ENCODE measurements around the gene TECR.
"Not testable (repeated sequence)": the region's sequence is repeated elsewhere in the genome, so short reads cannot be mapped to it uniquely, and the experiment has no call there.

Gene TECR

GRCh38 chr19:14536926-14537692 is 7.7 kb downstream of the TECR start:
- Mint-ChIP-seq H3K4me3 (no peak overlapping the region), H3K36me3 (peaks cover 17% of the 10 kb centered on the region), H3K4me1 (peaks cover 33% of the 10 kb centered on the region), H3K27ac (no peak overlapping the region), H3K9me3 (no peaks in the 10 kb centered on the region), H3K27me3 (no peaks in the 10 kb centered on the region)
- CTCF ChIA-PET, result interaction anchor here (3.4 kb wide), 1 partner anchor 19 kb away, joined by 11 read pairs; no protein-coding TSS in a partner anchor
- DNase-seq, result peak; percentile 71

GRCh38 chr19:14540741-14541525 is 11.5 kb downstream of the TECR start:
- CTCF ChIA-PET, result interaction anchor here (1.4 kb wide), 1 partner anchor 10 kb away, joined by 5 read pairs; no protein-coding TSS in a partner anchor
- Mint-ChIP-seq H3K9me3 (no peaks in the 10 kb centered on the region), H3K4me3 (no peak overlapping the region), H3K27ac (no peak overlapping the region), H3K36me3 (peaks cover 8% of the 10 kb centered on the region), H3K4me1 (peaks cover 22% of the 10 kb centered on the region), H3K27me3 (no peaks in the 10 kb centered on the region)
- DNase-seq, result no peak

- H3K36me3 Mint-ChIP-seq, H3K4me3 Mint-ChIP-seq, CTCF ChIA-PET, H3K27ac Mint-ChIP-seq, H3K27me3 Mint-ChIP-seq, DNase-seq, H3K9me3 Mint-ChIP-seq: not testable (repeated sequence)
- H3K4me1 Mint-ChIP-seq, result peaks cover 14% of the 10 kb centered on the region
Observed at GRCh38 chr19:14541979-14542378, 12.6 kb downstream of the TECR start.

GRCh38 chr19:14542711-14543328 is 13.4 kb downstream of the TECR start:
- DNase-seq, result no peak
- Mint-ChIP-seq H3K36me3 (peaks cover 8% of the 10 kb centered on the region), H3K27ac (no peak overlapping the region), H3K9me3 (no peaks in the 10 kb centered on the region), H3K27me3 (no peaks in the 10 kb centered on the region), H3K4me1 (peaks cover 9% of the 10 kb centered on the region), H3K4me3 (no peak overlapping the region)
- CTCF ChIA-PET, result no interaction called here

GRCh38 chr19:14544047-14544446 is 14.7 kb downstream of the TECR start:
- CTCF ChIA-PET, result no interaction called here
- peaks cover 7% of the 10 kb centered on the region for H3K4me1 Mint-ChIP-seq
- H3K27ac Mint-ChIP-seq, result no peak overlapping the region
- peaks cover 14% of the 10 kb centered on the region for H3K36me3 Mint-ChIP-seq
- DNase-seq, result no peak
- H3K4me3 Mint-ChIP-seq, result no peak overlapping the region
- H3K27me3 Mint-ChIP-seq, result no peaks in the 10 kb centered on the region
- no peaks in the 10 kb centered on the region for H3K9me3 Mint-ChIP-seq

GRCh38 chr19:14544977-14545715 is 15.8 kb downstream of the TECR start:
- no peak for DNase-seq
- H3K27me3 Mint-ChIP-seq, result no peaks in the 10 kb centered on the region
- H3K9me3 Mint-ChIP-seq, result no peaks in the 10 kb centered on the region
- CTCF ChIA-PET, result interaction anchor here (0.6 to 0.8 kb wide), 2 partner anchors 12 to 56 kb away, joined by 3 to 5 read pairs; no protein-coding TSS in a partner anchor
- H3K4me3 Mint-ChIP-seq, result no peak overlapping the region
- no peak overlapping the region for H3K27ac Mint-ChIP-seq
- peaks cover 7% of the 10 kb centered on the region for H3K4me1 Mint-ChIP-seq
- H3K36me3 Mint-ChIP-seq, result peaks cover 19% of the 10 kb centered on the region

GRCh38 chr19:14545716-14546082 is 16.3 kb downstream of the TECR start:
- CTCF ChIA-PET, result interaction anchor here (0.6 kb wide), 2 partner anchors 36 to 57 kb away, joined by 3 to 5 read pairs; no protein-coding TSS in a partner anchor
- Mint-ChIP-seq H3K4me3 (no peak overlapping the region), H3K4me1 (peaks cover 10% of the 10 kb centered on the region), H3K27ac (no peak overlapping the region), H3K9me3 (no peaks in the 10 kb centered on the region), H3K27me3 (no peaks in the 10 kb centered on the region), H3K36me3 (peaks cover 21% of the 10 kb centered on the region)
- no peak for DNase-seq

- H3K9me3 Mint-ChIP-seq, result no peaks in the 10 kb centered on the region
- H3K36me3 Mint-ChIP-seq, result peaks cover 20% of the 10 kb centered on the region
- H3K4me3 Mint-ChIP-seq, result no peak overlapping the region
- peak overlapping the region; percentile 86 for H3K27ac Mint-ChIP-seq
- DNase-seq, result no peak
- peaks cover 30% of the 10 kb centered on the region for H3K4me1 Mint-ChIP-seq
- CTCF ChIA-PET, result interaction anchor here (1.2 to 2.0 kb wide), 4 partner anchors 9 to 45 kb away, joined by 4 to 6 read pairs (median 4); no protein-coding TSS in a partner anchor
- no peaks in the 10 kb centered on the region for H3K27me3 Mint-ChIP-seq
Observed at GRCh38 chr19:14550201-14550754, 20.9 kb downstream of the TECR start.

GRCh38 chr19:14551134-14552005 is 22.0 kb downstream of the TECR start:
- peak; percentile 90 for DNase-seq
- H3K27ac Mint-ChIP-seq, result peak overlapping the region; percentile 86
- H3K4me3 Mint-ChIP-seq, H3K27me3 Mint-ChIP-seq, H3K9me3 Mint-ChIP-seq: not testable (repeated sequence)
- H3K4me1 Mint-ChIP-seq, result peaks cover 37% of the 10 kb centered on the region
- peaks cover 20% of the 10 kb centered on the region for H3K36me3 Mint-ChIP-seq
- CTCF ChIA-PET, result interaction anchor here (0.9 to 2.0 kb wide), 5 partner anchors 11 to 140 kb away, joined by 3 to 8 read pairs (median 5); no protein-coding TSS in a partner anchor

- not testable (repeated sequence) for DNase-seq, H3K9me3 Mint-ChIP-seq, H3K27me3 Mint-ChIP-seq, H3K4me3 Mint-ChIP-seq
- Mint-ChIP-seq H3K36me3 (peaks cover 20% of the 10 kb centered on the region), H3K27ac (peak overlapping the region; percentile 86), H3K4me1 (peaks cover 42% of the 10 kb centered on the region)
- CTCF ChIA-PET, result interaction anchor here (0.9 to 2.0 kb wide), 3 partner anchors 46 to 139 kb away, joined by 3 to 8 read pairs (median 6); no protein-coding TSS in a partner anchor
Observed at GRCh38 chr19:14552006-14552360, 22.6 kb downstream of the TECR start.

- Mint-ChIP-seq H3K9me3 (no peaks in the 10 kb centered on the region), H3K27ac (no peak overlapping the region), H3K4me3 (no peak overlapping the region), H3K4me1 (peaks cover 42% of the 10 kb centered on the region), H3K27me3 (no peaks in the 10 kb centered on the region), H3K36me3 (peaks cover 18% of the 10 kb centered on the region)
- no peak for DNase-seq
- CTCF ChIA-PET, result interaction anchor here (1.0 to 4.9 kb wide), 2 partner anchors 14 to 48 kb away, joined by 3 to 30 read pairs; no protein-coding TSS in a partner anchor
Observed at GRCh38 chr19:14553042-14553938, 23.9 kb downstream of the TECR start.

- CTCF ChIA-PET, result interaction anchor here (1.0 to 4.9 kb wide), 3 partner anchors 15 to 132 kb away, joined by 3 to 30 read pairs (median 4); no protein-coding TSS in a partner anchor
- Mint-ChIP-seq H3K4me3 (no peak overlapping the region), H3K36me3 (peaks cover 12% of the 10 kb centered on the region), H3K4me1 (peaks cover 42% of the 10 kb centered on the region), H3K27me3 (no peaks in the 10 kb centered on the region), H3K27ac (no peak overlapping the region), H3K9me3 (no peaks in the 10 kb centered on the region)
- DNase-seq, result no peak
Observed at GRCh38 chr19:14553939-14554243, 24.5 kb downstream of the TECR start.

All from activated naive CD4-positive, alpha-beta T cell treated with anti-CD3 and anti-CD28 coated beads, Interleukin-2, amount 10 ng/mL, durations not matched to agents 7 days and 5 days (primary cell).